Measurements from ENCODE around the gene TTC9. TPM values are rescaled to one million over a fixed set of nuclear protein-coding genes. Genes with fewer than 3 reads are reported as not detected.

Gene TTC9
- total RNA-seq, 1 experiment from 2014 or later = 9.3 TPM

- no peaks in the 10 kb centered on the region; the same call in 1 of the 2 replicates for H3F3A ChIP-seq (ENCODE audit: insufficient read depth, low read depth)
- peak overlapping the region; percentile 51; the same call in 1 of the 2 replicates for H3K27ac ChIP-seq
- intact Hi-C loops (cut with micrococcal nuclease; ENCODE audit: unreplicated experiment) = loop anchor here (1.0 kb wide), 3 partner anchors 73 to 114 kb away; partner anchors contain the start of genes MED6 and TTC9
- no peak overlapping the region for H2AFZ ChIP-seq
- H3K4me2 ChIP-seq = peak overlapping the region; percentile 20; the same call in 1 of the 2 replicates
- H3K27me3 ChIP-seq (ENCODE audit: insufficient read depth, low read depth) = no peaks in the 10 kb centered on the region
- CTCF ChIA-PET = interaction anchor here (0.6 to 1.2 kb wide), 6 partner anchors 16 to 105 kb away, joined by 3 to 8 read pairs (median 5); no protein-coding TSS in a partner anchor
- no peak overlapping the region for H3K4me3 ChIP-seq
- BruUV-seq (replicated peaks) = no TSS peak
- H3K4me1 ChIP-seq (replicated peaks; ENCODE audit: insufficient read depth) = peaks cover 21% of the 10 kb centered on the region
- peak; percentile 41 to 55 for DNase-seq
- H4K20me1 ChIP-seq (ENCODE audit: insufficient read depth) = no peaks in the 10 kb centered on the region
- H3K79me2 ChIP-seq (ENCODE audit: low read depth) = no peaks in the 10 kb centered on the region
- H3K36me3 ChIP-seq (ENCODE audit: low read depth) = no peaks in the 10 kb centered on the region
- no peak for TF ChIP-seq EZH2 (IDR thresholded peaks at IDR 0.05; ENCODE audit: low read depth)
- peak; percentile 98 for TF ChIP-seq CTCF (conservative IDR thresholded peaks at IDR 0.05)
- H3K9me3 ChIP-seq (ENCODE audit: insufficient read depth, low read depth) = no peaks in the 10 kb centered on the region
- POLR2A ChIA-PET (ENCODE audit: unreplicated experiment) = interaction anchor here (0.6 to 0.7 kb wide), 3 partner anchors 11 to 134 kb away, joined by 5 to 11 read pairs (median 5); no protein-coding TSS in a partner anchor
- H3K9me2 ChIP-seq (ENCODE audit: insufficient read depth) = no peaks in the 10 kb centered on the region
Observed at GRCh38 chr14:70714055-70714550, 72.4 kb downstream of the TTC9 start.

GRCh38 chr14:70716483-70716882 is 74.8 kb downstream of the TTC9 start:
- Histone ChIP-seq H3K79me2 (ENCODE audit: low read depth) (no peaks in the 10 kb centered on the region), H3F3A (ENCODE audit: insufficient read depth, low read depth) (no peaks in the 10 kb centered on the region; the same call in 1 of the 2 replicates), H3K4me3 (no peak overlapping the region), H3K4me2 (no peak overlapping the region), H3K9me3 (ENCODE audit: insufficient read depth, low read depth) (no peaks in the 10 kb centered on the region), H2AFZ (no peak overlapping the region), H3K27me3 (ENCODE audit: insufficient read depth, low read depth) (no peaks in the 10 kb centered on the region), H3K9me2 (ENCODE audit: insufficient read depth) (no peaks in the 10 kb centered on the region), H4K20me1 (ENCODE audit: insufficient read depth) (no peaks in the 10 kb centered on the region), H3K36me3 (ENCODE audit: low read depth) (no peaks in the 10 kb centered on the region), H3K27ac (no peak overlapping the region), H3K4me1 (replicated peaks; ENCODE audit: insufficient read depth) (peaks cover 27% of the 10 kb centered on the region)
- intact Hi-C loops (cut with micrococcal nuclease; ENCODE audit: unreplicated experiment) = loop anchor here (5.0 kb wide), 1 partner anchor 359 kb away; the partner anchor contains the start of gene COX16
- TF ChIP-seq EZH2 (IDR thresholded peaks at IDR 0.05; ENCODE audit: low read depth) = no peak
- TF ChIP-seq CTCF (conservative IDR thresholded peaks at IDR 0.05) = no peak
- no peak for DNase-seq
- BruUV-seq (replicated peaks) = no TSS peak
- CTCF ChIA-PET = interaction anchor here (0.6 to 1.7 kb wide), 3 partner anchors 92 to 1518 kb away, joined by 3 to 19 read pairs (median 4); no protein-coding TSS in a partner anchor
- POLR2A ChIA-PET (ENCODE audit: unreplicated experiment) = no interaction called here

GRCh38 chr14:70716958-70717357 is 75.2 kb downstream of the TTC9 start:
- no peak overlapping the region for H3K4me3 ChIP-seq
- no peaks in the 10 kb centered on the region; the same call in 1 of the 2 replicates for H3F3A ChIP-seq (ENCODE audit: insufficient read depth, low read depth)
- no peaks in the 10 kb centered on the region for H3K9me2 ChIP-seq (ENCODE audit: insufficient read depth)
- ChIA-PET CTCF (interaction anchor here (0.7 kb wide), 1 partner anchor 82 kb away, joined by 3 read pairs; no protein-coding TSS in a partner anchor), POLR2A (ENCODE audit: unreplicated experiment) (no interaction called here)
- no peak for DNase-seq
- no peaks in the 10 kb centered on the region for H3K79me2 ChIP-seq (ENCODE audit: low read depth)
- no peaks in the 10 kb centered on the region for H3K36me3 ChIP-seq (ENCODE audit: low read depth)
- no TSS peak for BruUV-seq (replicated peaks)
- H3K27ac ChIP-seq = no peak overlapping the region
- TF ChIP-seq CTCF (conservative IDR thresholded peaks at IDR 0.05) (no peak), EZH2 (IDR thresholded peaks at IDR 0.05; ENCODE audit: low read depth) (no peak)
- H3K4me1 ChIP-seq (replicated peaks; ENCODE audit: insufficient read depth) = peaks cover 27% of the 10 kb centered on the region
- no peaks in the 10 kb centered on the region for H3K27me3 ChIP-seq (ENCODE audit: insufficient read depth, low read depth)
- H4K20me1 ChIP-seq (ENCODE audit: insufficient read depth) = no peaks in the 10 kb centered on the region
- no peak overlapping the region for H2AFZ ChIP-seq
- no peak overlapping the region for H3K4me2 ChIP-seq
- no peaks in the 10 kb centered on the region for H3K9me3 ChIP-seq (ENCODE audit: insufficient read depth, low read depth)
- intact Hi-C loops (cut with micrococcal nuclease; ENCODE audit: unreplicated experiment) = loop anchor here (5.0 kb wide), 1 partner anchor 360 kb away; the partner anchor contains the start of gene COX16

All from PC-9 (cell line).